ENCODE data around the gene FKBP1A.

- TF ChIP-seq CTCF (IDR thresholded peaks at IDR 0.05 in 2 of 3, conservative IDR thresholded peaks at IDR 0.05 in 1 of 3; ENCODE audit: control insufficient read depth in 2 of 3, extremely low read depth in 1 of 3, insufficient read depth in 1 of 3, low read depth in 3 of 3, low read length in 3 of 3) (no peak), RAD21 (IDR thresholded peaks at IDR 0.05; ENCODE audit: insufficient read depth, low read depth, low read length) (no peak), YY1 (IDR thresholded peaks at IDR 0.05; ENCODE audit: low read depth, low read length) (no peak), ESRRA (IDR thresholded peaks at IDR 0.05; ENCODE audit: low read length) (no peak)
Observed at GRCh38 chr20:1386323-1386722, 6.5 kb downstream of the FKBP1A start.

All from GM12878 (cell line).